ENCODE data around the gene CIPC. TPM values are rescaled to one million over a fixed set of nuclear protein-coding genes. Genes with fewer than 3 reads are reported as not detected.

The CIPC gene
- total and polyA plus RNA-seq, 2 experiments from 2014 or later: 9.6 to 29.6 TPM

DNA sequence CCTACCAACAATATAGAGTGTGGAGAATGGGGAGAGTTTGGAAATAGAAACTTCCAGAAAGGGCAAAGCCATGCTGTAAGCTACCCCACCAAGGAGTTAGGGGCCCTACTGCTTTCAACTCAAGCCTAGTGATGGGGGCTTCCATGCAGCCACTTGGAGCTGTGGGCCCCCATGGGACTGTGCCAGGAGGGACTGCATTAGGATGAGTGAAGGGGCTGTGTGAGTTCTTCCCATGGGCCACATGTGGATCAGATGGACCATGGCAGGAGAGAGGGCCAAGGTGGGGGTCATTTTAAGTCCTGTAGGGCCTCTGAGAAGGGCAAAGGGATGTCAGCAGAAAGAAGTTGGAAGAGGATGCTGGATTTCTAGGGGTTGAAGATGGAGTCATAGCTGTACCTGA is 23.1 kb upstream of the CIPC start:
- H3K27ac ChIP-seq: no peak overlapping the region
- no peaks in the 10 kb centered on the region for H3K79me2 ChIP-seq
- DNase-seq (ENCODE audit: low spot score): no peak
- H2AFZ ChIP-seq: no peak overlapping the region
- H3K9me2 ChIP-seq (replicated peaks; ENCODE audit: insufficient read depth): no peaks in the 10 kb centered on the region
- no peaks in the 10 kb centered on the region for H4K20me1 ChIP-seq (ENCODE audit: insufficient read depth, poor library complexity, severe bottlenecking)
- no peak for TF ChIP-seq EZH2 (IDR thresholded peaks at IDR 0.05; ENCODE audit: borderline replicate concordance)
- H3K36me3 ChIP-seq (replicated peaks; ENCODE audit: insufficient read depth, low read depth): no peaks in the 10 kb centered on the region
- no peak overlapping the region for H3K4me3 ChIP-seq
- H3K4me2 ChIP-seq: no peak overlapping the region
- H3K9me3 ChIP-seq (ENCODE audit: low read depth): no peaks in the 10 kb centered on the region
- H3K4me1 ChIP-seq (ENCODE audit: insufficient read depth): peaks cover 13% of the 10 kb centered on the region
- no peaks in the 10 kb centered on the region for H3K27me3 ChIP-seq

DNA sequence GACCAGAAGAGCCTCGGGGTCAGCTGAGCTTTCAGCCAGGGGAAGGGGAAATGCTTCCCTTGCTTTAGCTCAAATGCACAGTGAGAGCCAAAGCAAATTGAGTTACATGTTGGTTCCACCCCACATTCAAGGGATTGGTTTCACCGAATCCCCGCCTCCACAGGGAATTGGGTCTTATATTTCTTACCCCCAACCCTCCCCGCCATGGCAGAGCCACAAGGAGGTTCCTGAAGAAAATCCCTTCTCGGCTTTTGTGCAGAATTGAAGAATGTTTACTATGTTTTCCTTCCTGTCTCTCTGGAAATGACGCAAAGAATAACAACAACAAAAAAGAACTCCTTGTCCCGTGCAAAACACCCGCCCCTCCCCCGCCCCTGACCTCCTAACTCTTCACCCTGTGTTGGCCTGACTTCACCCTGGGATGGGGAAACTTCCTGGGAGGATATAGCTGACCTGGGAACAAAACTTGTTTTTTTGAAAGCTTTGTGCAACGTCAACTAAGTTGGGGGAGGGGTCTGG is 21.9 kb upstream of the CIPC start:
- Histone ChIP-seq H3K4me2 (peak overlapping the region; percentile 55), H3K36me3 (replicated peaks; ENCODE audit: insufficient read depth, low read depth) (no peaks in the 10 kb centered on the region), H3K9me2 (replicated peaks; ENCODE audit: insufficient read depth) (no peaks in the 10 kb centered on the region), H3K4me1 (ENCODE audit: insufficient read depth) (peaks cover 13% of the 10 kb centered on the region), H2AFZ (peak overlapping the region; percentile 37), H3K4me3 (no peak overlapping the region), H3K27me3 (no peaks in the 10 kb centered on the region), H4K20me1 (ENCODE audit: insufficient read depth, poor library complexity, severe bottlenecking) (no peaks in the 10 kb centered on the region), H3K79me2 (no peaks in the 10 kb centered on the region), H3K27ac (peak overlapping the region; percentile 86), H3K9me3 (ENCODE audit: low read depth) (no peaks in the 10 kb centered on the region)
- TF ChIP-seq EZH2 (IDR thresholded peaks at IDR 0.05; ENCODE audit: borderline replicate concordance): no peak
- TF ChIP-seq EZH2phosphoT487 (IDR thresholded peaks at IDR 0.05; ENCODE audit: low read depth, severe bottlenecking, unreplicated experiment): no peak
- TF ChIP-seq CTCF (IDR thresholded peaks at IDR 0.05; ENCODE audit: poor library complexity): no peak
- 26% methylated on average over 10 of the region's 10 CpGs for WGBS (ENCODE audit: low lambda C conversion rate, missing lambda C conversion rate)
- DNase-seq (ENCODE audit: low spot score): peak; percentile 67

- Histone ChIP-seq H3K36me3 (replicated peaks; ENCODE audit: insufficient read depth, low read depth) (no peaks in the 10 kb centered on the region), H3K4me3 (no peak overlapping the region), H3K27ac (peak overlapping the region; percentile 86), H3K9me2 (replicated peaks; ENCODE audit: insufficient read depth) (no peaks in the 10 kb centered on the region), H4K20me1 (ENCODE audit: insufficient read depth, poor library complexity, severe bottlenecking) (no peaks in the 10 kb centered on the region), H2AFZ (no peak overlapping the region), H3K4me2 (no peak overlapping the region), H3K79me2 (no peaks in the 10 kb centered on the region), H3K27me3 (no peaks in the 10 kb centered on the region), H3K4me1 (ENCODE audit: insufficient read depth) (peaks cover 13% of the 10 kb centered on the region), H3K9me3 (ENCODE audit: low read depth) (no peaks in the 10 kb centered on the region)
- TF ChIP-seq EZH2 (IDR thresholded peaks at IDR 0.05; ENCODE audit: borderline replicate concordance): no peak
- TF ChIP-seq CTCF (IDR thresholded peaks at IDR 0.05; ENCODE audit: poor library complexity): no peak
- no peak for TF ChIP-seq EZH2phosphoT487 (IDR thresholded peaks at IDR 0.05; ENCODE audit: low read depth, severe bottlenecking, unreplicated experiment)
- no peak for DNase-seq (ENCODE audit: low spot score)
- 84% methylated on average over 3 of the region's 3 CpGs for WGBS (ENCODE audit: low lambda C conversion rate, missing lambda C conversion rate)
These were observed 21.0 kb upstream of the CIPC start for GRCh38 chr14:77077040-77077439.

GRCh38 chr14:77082356-77082755 is 15.7 kb upstream of the CIPC start:
- Histone ChIP-seq H3K27me3 (no peaks in the 10 kb centered on the region), H3K4me3 (no peak overlapping the region), H3K36me3 (replicated peaks; ENCODE audit: insufficient read depth, low read depth) (no peaks in the 10 kb centered on the region), H3K79me2 (no peaks in the 10 kb centered on the region), H4K20me1 (ENCODE audit: insufficient read depth, poor library complexity, severe bottlenecking) (no peaks in the 10 kb centered on the region), H3K27ac (no peak overlapping the region), H2AFZ (no peak overlapping the region), H3K4me1 (ENCODE audit: insufficient read depth) (peaks cover 20% of the 10 kb centered on the region), H3K9me2 (replicated peaks; ENCODE audit: insufficient read depth) (no peaks in the 10 kb centered on the region), H3K4me2 (no peak overlapping the region), H3K9me3 (ENCODE audit: low read depth) (no peaks in the 10 kb centered on the region)
- no peak for DNase-seq (ENCODE audit: low spot score)
- 82% methylated on average over 3 of the region's 3 CpGs for WGBS (ENCODE audit: low lambda C conversion rate, missing lambda C conversion rate)
- no peak for TF ChIP-seq CTCF (IDR thresholded peaks at IDR 0.05; ENCODE audit: poor library complexity)
- TF ChIP-seq EZH2 (IDR thresholded peaks at IDR 0.05; ENCODE audit: borderline replicate concordance): no peak
- no peak for TF ChIP-seq EZH2phosphoT487 (IDR thresholded peaks at IDR 0.05; ENCODE audit: low read depth, severe bottlenecking, unreplicated experiment)
